K562 (cell line): ENCODE results near the gene RGS7. TPM values are rescaled to one million over a fixed set of nuclear protein-coding genes. Genes with fewer than 3 reads are reported as not detected.

Source experiments
- ATAC-seq: fragments of 200-7000 bp; cut with Tn5 transposase; 3 replicates; pipeline ENCODE4 v1.9.1; 2020; ENCODE audit warnings: moderate library complexity
- BruUV-seq: library from RNA; stranded (reverse); fragments of 400-500 nt; replicated peaks from 2 replicates; lab custom pipeline; 2021; lab: Mats Ljungman, UMichigan
- CTCF ChIA-PET: fragments of 300-600 bp; formaldehyde crosslinking; extraction: SDS; loops from one replicate; lab custom pipeline; 2021; ENCODE audit warnings: low intra/inter-chr PET ratio; lab: Yijun Ruan, JAX
- POLR2A ChIA-PET: fragments of 300-600, 350-650 bp; sonication (Branson Sonifier 250); formaldehyde crosslinking; extraction: SDS; loops from one replicate; lab custom pipeline; 2021; ENCODE audit warnings: antibody characterized with exemption, inconsistent platforms; lab: Yijun Ruan, JAX
- DNase-seq, 4 experiments: peaks; one replicate each; pipeline versions ENCODE4 v3.0.0 to v3.0.0-alpha.2; 2011 to 2018; ENCODE audit warnings: low spot score in 3 of 4, mixed read lengths in 3 of 4; ENCODE audit errors: extremely low read depth in 1 of 4
- FAIRE-seq: peaks from 2 replicates; lab custom pipeline; 2011; peaks lifted over from hg19 to GRCh38; lab: Jason Lieb, UNC
- H2AFZ ChIP-seq: 2 replicates; pipeline ENCODE4 v1.6.0; 2011; ENCODE audit warnings: low read depth, low read length, control low read depth, inconsistent platforms
- H3K27ac ChIP-seq: fragments of 200-600 bp; 3 replicates; pipeline ENCODE4 v1.8.0; 2011; ENCODE audit warnings: low read depth, mild to moderate bottlenecking, control low read depth, inconsistent platforms, low read length, moderate library complexity, mixed read lengths; ENCODE audit errors: extremely low read depth
- H3K27me3 ChIP-seq, 2 experiments: fragments of 300-600 bp in 1 of 2; 2 replicates in 1 of 2; 3 replicates in 1 of 2; pipeline versions ENCODE4 v1.6.0 to v1.8.0; 2011; ENCODE audit warnings: inconsistent platforms in 2 of 2, low read length in 2 of 2, mild to moderate bottlenecking in 1 of 2, mixed read lengths in 1 of 2, moderate library complexity in 1 of 2; ENCODE audit not compliant: control insufficient read depth in 2 of 2, insufficient read depth in 2 of 2
- H3K36me3 ChIP-seq: fragments of 300-600 bp; 3 replicates; pipeline ENCODE4 v1.8.0; 2011; ENCODE audit warnings: mild to moderate bottlenecking, low read length, inconsistent platforms; ENCODE audit not compliant: control insufficient read depth, insufficient read depth
- H3K4me1 ChIP-seq, 2 experiments: fragments of 200-600 bp in 1 of 2; replicated peaks in 1 of 2; 2 replicates in 1 of 2; 3 replicates in 1 of 2; pipeline versions ENCODE4 v1.5.1 to v1.8.0; 2011; ENCODE audit warnings: inconsistent platforms in 2 of 2, low read length in 2 of 2, mild to moderate bottlenecking in 1 of 2, mixed read lengths in 1 of 2, moderate library complexity in 1 of 2; ENCODE audit not compliant: control insufficient read depth in 2 of 2, insufficient read depth in 2 of 2
- H3K4me2 ChIP-seq: 2 replicates; pipeline ENCODE4 v1.6.1; 2011; ENCODE audit warnings: low read length, control low read depth, inconsistent platforms, mixed read lengths; ENCODE audit not compliant: insufficient read depth
- H3K4me3 ChIP-seq: fragments of 200-600 bp; sonication (generic), shearing (Covaris generic); 2 replicates; pipeline ENCODE4 v1.5.1; 2016; ENCODE audit warnings: control low read depth, inconsistent platforms
- H3K79me2 ChIP-seq: fragments of 200-600 bp; 3 replicates; pipeline ENCODE4 v1.8.0; 2011; ENCODE audit warnings: low read length, inconsistent platforms; ENCODE audit not compliant: control insufficient read depth, insufficient read depth
- H3K9ac ChIP-seq, 2 experiments: 2 replicates each; pipeline versions ENCODE4 v1.6.0 to v1.6.1; 2011; ENCODE audit warnings: low read depth in 2 of 2, low read length in 2 of 2, control low read depth in 1 of 2, inconsistent platforms in 1 of 2, mild to moderate bottlenecking in 1 of 2, mixed read lengths in 1 of 2; ENCODE audit not compliant: insufficient read depth in 1 of 2
- H3K9me1 ChIP-seq: one replicate; pipeline ENCODE4 v1.6.0; 2011; ENCODE audit warnings: inconsistent platforms, mild to moderate bottlenecking, low read length, moderate library complexity; ENCODE audit not compliant: control insufficient read depth, insufficient read depth
- H3K9me3 ChIP-seq: replicated peaks from 2 replicates; pipeline ENCODE4 v1.5.1; 2011; ENCODE audit warnings: low read depth, low read length, inconsistent platforms; ENCODE audit not compliant: control insufficient read depth, insufficient read depth
- H4K20me1 ChIP-seq: replicated peaks from 2 replicates; pipeline ENCODE4 v1.6.1; 2011; ENCODE audit warnings: low read length, inconsistent platforms, mixed read lengths; ENCODE audit not compliant: control insufficient read depth, insufficient read depth
- IRF2 ChIP-seq: sonication (generic); formaldehyde crosslinking; IDR thresholded peaks from 2 replicates; pipeline ENCODE4 v1.8.1; 2022; ENCODE audit warnings: mild to moderate bottlenecking, missing genetic modification reagents
- KLF10 ChIP-seq: fragments of 250-450 bp; sonication (Bioruptor Pico); IDR thresholded peaks from 2 replicates; pipeline ENCODE4 v1.6.1; 2021; ENCODE audit warnings: matching md5 sums
- NFATC3 ChIP-seq: fragments of 450-650 bp; IDR thresholded peaks from 2 replicates; pipeline ENCODE4 v1.6.1; 2017; ENCODE audit warnings: mild to moderate bottlenecking
- PTBP1 ChIP-seq: fragments of 200-400 bp; formaldehyde crosslinking; IDR thresholded peaks from 2 replicates; pipeline ENCODE4 v1.6.1; 2017; ENCODE audit warnings: low read depth, low read length
- RUNX1 ChIP-seq: sonication (generic); IDR thresholded peaks from 2 replicates; pipeline ENCODE4 v1.6.1; 2016; ENCODE audit warnings: antibody characterized with exemption, low read depth
- SMAD2 ChIP-seq: fragments of 150-350 bp; IDR thresholded peaks from 2 replicates; pipeline ENCODE4 v1.6.1; 2014; ENCODE audit warnings: low read depth, mild to moderate bottlenecking, low read length
- SMARCE1 ChIP-seq: fragments of 450-650 bp; IDR thresholded peaks from 2 replicates; pipeline ENCODE4 v1.7.1; 2016; ENCODE audit warnings: mild to moderate bottlenecking
- SRF ChIP-seq, 2 experiments: fragments of 250-450, 450-650 bp in 1 of 2; sonication (Bioruptor Pico) in 1 of 2; sonication (generic) in 1 of 2; formaldehyde crosslinking; IDR thresholded peaks; 2 replicates each; pipeline versions ENCODE4 v1.5.0 to v1.5.1; 2020 to 2022; ENCODE audit warnings: mild to moderate bottlenecking in 1 of 2, missing genetic modification reagents in 1 of 2
- ZFPM2 ChIP-seq: fragments of 250-450 bp; sonication (Bioruptor Pico); IDR thresholded peaks from 2 replicates; pipeline ENCODE4 v1.5.1; 2022; ENCODE audit warnings: mild to moderate bottlenecking
- ZNF140 ChIP-seq: fragments of 250-450 bp; sonication (Bioruptor Pico); IDR thresholded peaks from 2 replicates; pipeline ENCODE4 v1.8.0; 2021; ENCODE audit warnings: moderate library complexity, mild to moderate bottlenecking, inconsistent platforms
- ZNF175 ChIP-seq: fragments of 200-800 bp; sonication (Bioruptor generic); IDR thresholded peaks from 2 replicates; pipeline ENCODE4 v1.6.1; 2016; ENCODE audit warnings: low read depth, mild to moderate bottlenecking, missing genetic modification characterization, missing compliant biosample characterization
- ZNF316 ChIP-seq: fragments of 450-650 bp; IDR thresholded peaks from 2 replicates; pipeline ENCODE4 v1.6.1; 2016
- WGBS: fragments of 100-300 bp; shearing (Covaris generic); methylation state at CpG from one replicate; pipeline ENCODE4 v1.1.6; 2016; ENCODE audit warnings: low coverage, mixed read lengths; ENCODE audit not compliant: insufficient coverage; ENCODE audit errors: missing lambda C conversion rate; 5-methylcytosine and 5-hydroxymethylcytosine counted together
- in situ Hi-C: fragments of 300-500 bp; cut with MboI; formaldehyde crosslinking; loops from 4 replicates; pipeline ENCODE4 v1.15.0; 2018; ENCODE audit warnings: inconsistent platforms, mixed read lengths
- intact Hi-C: fragments of 100-400 bp; cut with micrococcal nuclease; formaldehyde crosslinking; loops from 2 replicates; pipeline ENCODE4 v1.14.2; 2022
- polyA plus RNA-seq, 8 experiments: library from polyadenylated mRNA; depleted of rRNA in 4 of 8; stranded (reverse) in 5 of 8; unstranded in 3 of 8; fragments of >200 nt; fragmentation: Nextera tagmentation in 2 of 8; fragmentation: Illumina TruSeq in 1 of 8; extraction: Ambion mirVana in 2 of 8; extraction: Trizol in 1 of 8; gene quantifications; 2 replicates each; pipeline versions ENCODE4 v1.2.1 to v1.2.3, GENCODE V29; 2011 to 2014; ENCODE audit warnings: inconsistent platforms in 1 of 8, missing spikeins in 1 of 8
- total RNA-seq, 7 experiments: library from RNA; depleted of rRNA in 6 of 7; stranded (reverse); fragments of >200 nt in 6 of 7; fragmentation: Illumina TruSeq in 2 of 7; extraction: Trizol in 2 of 7; gene quantifications; 2 replicates each; pipeline versions ENCODE4 v1.2.1 to v1.2.3, GENCODE V29; 2011 to 2021; ENCODE audit warnings: low replicate concordance in 1 of 7
- TF ChIP-seq, protein P1 (sequence below): sonication (generic); formaldehyde crosslinking; IDR thresholded peaks from 2 replicates; pipeline ENCODE4 v1.8.0; 2023; ENCODE audit warnings: mild to moderate bottlenecking, missing genetic modification reagents
- TF ChIP-seq, protein P2 (sequence below): fragments of 450-650 bp; conservative IDR thresholded peaks from 2 replicates; pipeline ENCODE4 v1.6.1; 2016; ENCODE audit warnings: missing genetic modification characterization, low read depth, mild to moderate bottlenecking, missing compliant biosample characterization, moderate library complexity

RGS7 gene
- total and polyA plus RNA-seq, 9 of the 15 experiments (the other 6 are each of a cell fraction or from before 2014, with no cell fraction given), result not detected

DNA sequence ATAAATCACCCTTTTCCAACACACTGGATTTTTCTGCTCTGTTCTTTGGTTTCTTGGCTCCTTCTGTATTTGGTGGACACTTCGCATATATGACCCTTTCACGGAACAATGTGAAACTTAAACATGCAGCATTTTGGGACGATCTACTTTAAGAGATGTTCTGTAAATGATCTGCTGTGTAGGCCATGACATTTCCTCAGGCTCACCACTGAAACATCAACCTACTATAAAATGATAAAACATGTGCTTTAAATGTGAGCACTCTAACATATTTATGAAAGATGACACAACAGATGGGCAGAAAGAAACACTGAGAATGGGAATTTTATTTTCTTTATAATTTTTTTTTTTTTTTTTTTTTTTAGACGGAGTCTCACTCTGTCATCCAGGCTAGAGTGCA is 428.7 kb downstream of the RGS7 start:
- DNase-seq, result no peak
- no peaks in the 10 kb centered on the region for H4K20me1 ChIP-seq
- H3K4me1 ChIP-seq, result no peaks in the 10 kb centered on the region
- no TSS peak for BruUV-seq
- no peak overlapping the region for H3K4me3 ChIP-seq
- POLR2A ChIA-PET, result no interaction called here
- no peaks in the 10 kb centered on the region for H3K27me3 ChIP-seq
- no peak overlapping the region for H3K27ac ChIP-seq
- in situ Hi-C loops (no loop called here), intact Hi-C loops (no loop called here)
- CTCF ChIA-PET, result no interaction called here
- no peak for FAIRE-seq
- H3K9ac ChIP-seq, result no peak overlapping the region
- no peaks in the 10 kb centered on the region for H3K79me2 ChIP-seq
- no peak for TF ChIP-seq ZFPM2
- no peaks in the 10 kb centered on the region for H3K9me1 ChIP-seq
- no peaks in the 10 kb centered on the region for H3K9me3 ChIP-seq
- H3K36me3 ChIP-seq, result no peaks in the 10 kb centered on the region
- no peak overlapping the region for H2AFZ ChIP-seq
- 0% methylated on average over 3 of the region's 4 CpGs for WGBS
- no peak for ATAC-seq
- no peak overlapping the region for H3K4me2 ChIP-seq

DNA sequence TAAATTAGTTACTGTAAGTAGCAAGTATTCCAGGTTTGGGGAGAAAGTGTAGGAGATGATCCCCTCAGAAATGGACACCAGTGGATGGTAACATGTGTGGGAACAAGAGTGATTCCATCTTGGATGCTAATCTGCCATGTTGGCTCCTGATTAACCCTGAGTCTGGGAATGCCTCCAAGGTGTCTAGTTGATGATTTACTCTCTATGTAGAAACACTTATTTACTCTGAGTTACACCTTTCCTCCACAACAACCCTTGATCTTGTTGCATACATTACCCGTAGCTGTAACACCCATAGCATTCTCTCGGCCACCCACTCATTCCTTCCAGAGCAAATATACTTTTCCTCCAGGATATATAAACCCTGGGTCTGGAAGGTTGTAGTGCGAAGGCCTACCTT is 429.2 kb downstream of the RGS7 start:
- Histone ChIP-seq H3K4me1 (no peaks in the 10 kb centered on the region), H2AFZ (no peak overlapping the region), H3K9me3 (no peaks in the 10 kb centered on the region), H4K20me1 (no peaks in the 10 kb centered on the region), H3K36me3 (no peaks in the 10 kb centered on the region), H3K4me3 (no peak overlapping the region), H3K4me2 (no peak overlapping the region), H3K27me3 (no peaks in the 10 kb centered on the region), H3K27ac (no peak overlapping the region), H3K9me1 (no peaks in the 10 kb centered on the region), H3K79me2 (no peaks in the 10 kb centered on the region), H3K9ac (no peak overlapping the region)
- intact Hi-C loops, result no loop called here
- FAIRE-seq (no peak), DNase-seq (no peak), ATAC-seq (no peak)
- ChIA-PET POLR2A (no interaction called here), CTCF (no interaction called here)
- in situ Hi-C loops, result no loop called here
- 3% methylated on average over 3 of the region's 3 CpGs for WGBS
- no TSS peak for BruUV-seq
- no peak for TF ChIP-seq KLF10
- no peak for TF ChIP-seq SMAD2
- TF ChIP-seq ZNF175 (CRISPR knock-in tag), result no peak
- no peak for TF ChIP-seq IRF2 (CRISPR knock-in tag)
- TF ChIP-seq, protein P1, sequence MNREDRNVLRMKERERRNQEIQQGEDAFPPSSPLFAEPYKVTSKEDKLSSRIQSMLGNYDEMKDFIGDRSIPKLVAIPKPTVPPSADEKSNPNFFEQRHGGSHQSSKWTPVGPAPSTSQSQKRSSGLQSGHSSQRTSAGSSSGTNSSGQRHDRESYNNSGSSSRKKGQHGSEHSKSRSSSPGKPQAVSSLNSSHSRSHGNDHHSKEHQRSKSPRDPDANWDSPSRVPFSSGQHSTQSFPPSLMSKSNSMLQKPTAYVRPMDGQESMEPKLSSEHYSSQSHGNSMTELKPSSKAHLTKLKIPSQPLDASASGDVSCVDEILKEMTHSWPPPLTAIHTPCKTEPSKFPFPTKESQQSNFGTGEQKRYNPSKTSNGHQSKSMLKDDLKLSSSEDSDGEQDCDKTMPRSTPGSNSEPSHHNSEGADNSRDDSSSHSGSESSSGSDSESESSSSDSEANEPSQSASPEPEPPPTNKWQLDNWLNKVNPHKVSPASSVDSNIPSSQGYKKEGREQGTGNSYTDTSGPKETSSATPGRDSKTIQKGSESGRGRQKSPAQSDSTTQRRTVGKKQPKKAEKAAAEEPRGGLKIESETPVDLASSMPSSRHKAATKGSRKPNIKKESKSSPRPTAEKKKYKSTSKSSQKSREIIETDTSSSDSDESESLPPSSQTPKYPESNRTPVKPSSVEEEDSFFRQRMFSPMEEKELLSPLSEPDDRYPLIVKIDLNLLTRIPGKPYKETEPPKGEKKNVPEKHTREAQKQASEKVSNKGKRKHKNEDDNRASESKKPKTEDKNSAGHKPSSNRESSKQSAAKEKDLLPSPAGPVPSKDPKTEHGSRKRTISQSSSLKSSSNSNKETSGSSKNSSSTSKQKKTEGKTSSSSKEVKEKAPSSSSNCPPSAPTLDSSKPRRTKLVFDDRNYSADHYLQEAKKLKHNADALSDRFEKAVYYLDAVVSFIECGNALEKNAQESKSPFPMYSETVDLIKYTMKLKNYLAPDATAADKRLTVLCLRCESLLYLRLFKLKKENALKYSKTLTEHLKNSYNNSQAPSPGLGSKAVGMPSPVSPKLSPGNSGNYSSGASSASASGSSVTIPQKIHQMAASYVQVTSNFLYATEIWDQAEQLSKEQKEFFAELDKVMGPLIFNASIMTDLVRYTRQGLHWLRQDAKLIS, result no peak
- TF ChIP-seq, protein P2, sequence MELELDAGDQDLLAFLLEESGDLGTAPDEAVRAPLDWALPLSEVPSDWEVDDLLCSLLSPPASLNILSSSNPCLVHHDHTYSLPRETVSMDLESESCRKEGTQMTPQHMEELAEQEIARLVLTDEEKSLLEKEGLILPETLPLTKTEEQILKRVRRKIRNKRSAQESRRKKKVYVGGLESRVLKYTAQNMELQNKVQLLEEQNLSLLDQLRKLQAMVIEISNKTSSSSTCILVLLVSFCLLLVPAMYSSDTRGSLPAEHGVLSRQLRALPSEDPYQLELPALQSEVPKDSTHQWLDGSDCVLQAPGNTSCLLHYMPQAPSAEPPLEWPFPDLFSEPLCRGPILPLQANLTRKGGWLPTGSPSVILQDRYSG (tag), result no peak
- no peak for TF ChIP-seq NFATC3
- no peak for TF ChIP-seq SMARCE1
- no peak for TF ChIP-seq ZNF316
- no peak for TF ChIP-seq RUNX1
- no peak for TF ChIP-seq SRF (CRISPR knock-in tag; IDR thresholded peaks at IDR 0.05)
- TF ChIP-seq ZNF140, result no peak
- TF ChIP-seq PTBP1, result no peak
